IMR-90 (cell line): Measurements from ENCODE around the gene SASH3.

ENCODE experiments used
- BHLHE40 ChIP-seq: fragments of 150-350 bp; IDR thresholded peaks from 2 replicates; pipeline ENCODE4 v1.6.1; 2016; ENCODE audit warnings: mild to moderate bottlenecking, low read depth, low read length
- CHD1 ChIP-seq: IDR thresholded peaks from 2 replicates; pipeline ENCODE4 v1.6.1; 2012; ENCODE audit warnings: low read depth, low read length, improper control_type of control experiment
- ELK1 ChIP-seq: fragments of 150-350 bp; IDR thresholded peaks from 2 replicates; pipeline ENCODE4 v1.6.1; 2016; ENCODE audit warnings: low read depth, mild to moderate bottlenecking, low read length, moderate library complexity, borderline replicate concordance
- FOS ChIP-seq: fragments of 150-350 bp; IDR thresholded peaks from 2 replicates; pipeline ENCODE4 v1.6.1; 2016; ENCODE audit warnings: low read depth, low read length
- MAZ ChIP-seq: IDR thresholded peaks from 2 replicates; pipeline ENCODE4 v1.6.1; 2012; ENCODE audit warnings: low read depth, mild to moderate bottlenecking, low read length, improper control_type of control experiment, moderate library complexity, borderline replicate concordance
- MXI1 ChIP-seq: IDR thresholded peaks from 2 replicates; pipeline ENCODE4 v1.6.1; 2012; ENCODE audit warnings: low read depth, mild to moderate bottlenecking, low read length, moderate library complexity, borderline replicate concordance
- POLR2A ChIP-seq: IDR thresholded peaks from 2 replicates; pipeline ENCODE4 v1.6.1; 2012; ENCODE audit warnings: mild to moderate bottlenecking, low read depth, low read length
- RAD21 ChIP-seq: IDR thresholded peaks from 2 replicates; pipeline ENCODE4 v1.6.1; 2012; ENCODE audit warnings: low read length, improper control_type of control experiment
- RCOR1 ChIP-seq: IDR thresholded peaks from 2 replicates; pipeline ENCODE4 v1.6.1; 2012; ENCODE audit warnings: mild to moderate bottlenecking, low read length, improper control_type of control experiment; ENCODE audit not compliant: insufficient replicate concordance
- RFX5 ChIP-seq: IDR thresholded peaks from 2 replicates; pipeline ENCODE4 v1.8.0; 2012; ENCODE audit warnings: low read depth, mild to moderate bottlenecking, low read length, moderate library complexity
- SMC3 ChIP-seq: fragments of 150-350 bp; IDR thresholded peaks from 2 replicates; pipeline ENCODE4 v1.6.1; 2016; ENCODE audit warnings: low read depth, mild to moderate bottlenecking, antibody characterized with exemption, low read length, moderate library complexity
- USF2 ChIP-seq: fragments of 150-350 bp; IDR thresholded peaks from 2 replicates; pipeline ENCODE4 v1.6.1; 2017; ENCODE audit warnings: mild to moderate bottlenecking, antibody characterized with exemption, low read length, low read depth
- TF ChIP-seq, protein P1 (sequence below): conservative IDR thresholded peaks from 2 replicates; pipeline ENCODE4 v1.5.1; 2012; ENCODE audit warnings: mild to moderate bottlenecking, low read depth, low read length, improper control_type of control experiment

DNA sequence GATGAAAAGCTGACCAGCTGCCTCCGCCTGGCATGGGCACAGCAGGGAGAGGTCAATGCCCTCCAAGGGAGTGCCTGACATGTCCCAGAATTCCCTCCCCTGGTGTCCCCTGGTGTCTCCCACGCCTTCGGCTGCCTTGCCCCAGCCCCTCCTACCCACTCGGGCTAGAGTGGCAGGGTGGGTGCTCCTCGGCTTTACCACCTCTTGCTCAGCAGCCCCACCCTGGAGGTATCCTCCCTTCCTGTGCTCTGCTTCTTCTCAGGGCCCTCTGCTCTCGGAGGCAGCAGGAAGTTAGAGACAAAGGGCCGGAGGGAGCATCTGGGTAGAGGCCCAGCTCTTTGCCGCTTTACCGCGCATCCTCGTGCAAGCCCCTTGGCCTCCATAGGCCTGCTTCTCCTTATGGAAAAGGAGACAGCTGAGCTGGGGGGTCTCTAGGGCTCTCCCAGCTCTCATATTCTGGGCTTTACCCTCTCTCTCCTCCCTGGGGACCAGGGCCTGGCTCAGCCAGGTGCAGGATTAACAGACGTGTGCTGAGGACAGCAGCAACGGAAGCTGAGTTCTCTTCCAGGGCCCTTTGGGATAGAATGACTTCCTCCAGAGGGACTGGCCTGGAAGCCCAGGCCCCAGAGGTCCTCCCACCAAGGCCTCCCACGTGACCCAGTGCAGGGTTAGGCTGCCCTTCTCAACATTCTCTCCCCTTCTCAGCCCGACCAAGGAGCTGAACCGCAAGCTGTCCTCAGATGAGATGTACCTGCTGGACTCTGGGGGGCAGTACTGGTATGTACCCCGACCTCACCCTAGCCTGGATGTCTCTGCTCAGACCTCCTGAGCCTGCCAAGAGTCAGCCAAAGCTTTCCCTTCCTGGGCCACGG lies 23.7 kb upstream of the SASH3 start:
- TF ChIP-seq, protein P1, sequence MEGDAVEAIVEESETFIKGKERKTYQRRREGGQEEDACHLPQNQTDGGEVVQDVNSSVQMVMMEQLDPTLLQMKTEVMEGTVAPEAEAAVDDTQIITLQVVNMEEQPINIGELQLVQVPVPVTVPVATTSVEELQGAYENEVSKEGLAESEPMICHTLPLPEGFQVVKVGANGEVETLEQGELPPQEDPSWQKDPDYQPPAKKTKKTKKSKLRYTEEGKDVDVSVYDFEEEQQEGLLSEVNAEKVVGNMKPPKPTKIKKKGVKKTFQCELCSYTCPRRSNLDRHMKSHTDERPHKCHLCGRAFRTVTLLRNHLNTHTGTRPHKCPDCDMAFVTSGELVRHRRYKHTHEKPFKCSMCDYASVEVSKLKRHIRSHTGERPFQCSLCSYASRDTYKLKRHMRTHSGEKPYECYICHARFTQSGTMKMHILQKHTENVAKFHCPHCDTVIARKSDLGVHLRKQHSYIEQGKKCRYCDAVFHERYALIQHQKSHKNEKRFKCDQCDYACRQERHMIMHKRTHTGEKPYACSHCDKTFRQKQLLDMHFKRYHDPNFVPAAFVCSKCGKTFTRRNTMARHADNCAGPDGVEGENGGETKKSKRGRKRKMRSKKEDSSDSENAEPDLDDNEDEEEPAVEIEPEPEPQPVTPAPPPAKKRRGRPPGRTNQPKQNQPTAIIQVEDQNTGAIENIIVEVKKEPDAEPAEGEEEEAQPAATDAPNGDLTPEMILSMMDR: no peak
- TF ChIP-seq CHD1 (no peak), POLR2A (no peak), MAZ (no peak), RAD21 (no peak), SMC3 (no peak), RCOR1 (no peak), FOS (no peak), USF2 (no peak), RFX5 (no peak), MXI1 (no peak), BHLHE40 (no peak), ELK1 (no peak)
